GM21390 (cell line): Measurements from ENCODE around the gene RETREG1.
"Not testable (repeated sequence)": the region's sequence is repeated elsewhere in the genome, so short reads cannot be mapped to it uniquely, and the experiment has no call there.

ENCODE experiments used
- ATAC-seq: cut with Tn5 transposase; IDR thresholded peaks from one replicate; pipeline ENCODE4 v1.9.1; 2021; ENCODE audit not compliant: unreplicated experiment

The RETREG1 gene, protein sequence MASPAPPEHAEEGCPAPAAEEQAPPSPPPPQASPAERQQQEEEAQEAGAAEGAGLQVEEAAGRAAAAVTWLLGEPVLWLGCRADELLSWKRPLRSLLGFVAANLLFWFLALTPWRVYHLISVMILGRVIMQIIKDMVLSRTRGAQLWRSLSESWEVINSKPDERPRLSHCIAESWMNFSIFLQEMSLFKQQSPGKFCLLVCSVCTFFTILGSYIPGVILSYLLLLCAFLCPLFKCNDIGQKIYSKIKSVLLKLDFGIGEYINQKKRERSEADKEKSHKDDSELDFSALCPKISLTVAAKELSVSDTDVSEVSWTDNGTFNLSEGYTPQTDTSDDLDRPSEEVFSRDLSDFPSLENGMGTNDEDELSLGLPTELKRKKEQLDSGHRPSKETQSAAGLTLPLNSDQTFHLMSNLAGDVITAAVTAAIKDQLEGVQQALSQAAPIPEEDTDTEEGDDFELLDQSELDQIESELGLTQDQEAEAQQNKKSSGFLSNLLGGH

DNA sequence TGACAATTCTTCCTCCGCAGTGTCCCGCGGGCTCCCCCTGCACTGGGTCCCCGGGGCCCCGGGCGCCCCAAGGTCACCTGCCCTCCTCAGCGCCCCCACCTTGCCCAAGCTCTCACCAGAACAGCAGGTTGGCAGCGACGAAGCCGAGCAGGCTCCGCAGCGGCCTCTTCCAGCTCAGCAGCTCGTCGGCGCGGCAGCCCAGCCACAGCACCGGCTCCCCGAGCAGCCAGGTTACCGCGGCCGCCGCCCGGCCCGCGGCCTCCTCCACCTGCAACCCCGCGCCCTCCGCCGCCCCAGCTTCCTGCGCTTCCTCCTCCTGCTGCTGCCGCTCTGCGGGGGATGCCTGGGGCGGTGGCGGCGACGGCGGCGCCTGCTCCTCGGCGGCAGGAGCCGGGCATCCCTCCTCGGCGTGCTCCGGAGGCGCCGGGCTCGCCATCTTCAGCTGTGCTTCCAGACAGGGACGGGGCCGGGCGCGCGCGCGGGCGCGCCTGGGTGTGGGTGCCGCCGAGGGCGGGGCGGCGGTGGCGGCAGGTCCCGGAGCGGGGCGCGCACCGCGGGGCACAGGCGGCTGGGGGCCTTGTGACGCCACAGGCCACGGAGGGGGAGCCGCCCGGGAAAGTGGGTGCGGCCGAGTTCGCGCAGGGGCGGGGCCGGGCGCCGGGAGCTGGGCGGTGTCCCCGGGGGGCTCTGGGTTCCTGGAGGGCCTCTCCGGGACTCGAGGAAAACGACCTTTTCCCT lies at the start of gene RETREG1:
Gene RETREG1, minus strand, starts transcription at position 462 of the 738 bp plus-strand sequence. Its CDS starts 26 bp downstream, at position 436.
- peak; percentile 68 for ATAC-seq

DNA sequence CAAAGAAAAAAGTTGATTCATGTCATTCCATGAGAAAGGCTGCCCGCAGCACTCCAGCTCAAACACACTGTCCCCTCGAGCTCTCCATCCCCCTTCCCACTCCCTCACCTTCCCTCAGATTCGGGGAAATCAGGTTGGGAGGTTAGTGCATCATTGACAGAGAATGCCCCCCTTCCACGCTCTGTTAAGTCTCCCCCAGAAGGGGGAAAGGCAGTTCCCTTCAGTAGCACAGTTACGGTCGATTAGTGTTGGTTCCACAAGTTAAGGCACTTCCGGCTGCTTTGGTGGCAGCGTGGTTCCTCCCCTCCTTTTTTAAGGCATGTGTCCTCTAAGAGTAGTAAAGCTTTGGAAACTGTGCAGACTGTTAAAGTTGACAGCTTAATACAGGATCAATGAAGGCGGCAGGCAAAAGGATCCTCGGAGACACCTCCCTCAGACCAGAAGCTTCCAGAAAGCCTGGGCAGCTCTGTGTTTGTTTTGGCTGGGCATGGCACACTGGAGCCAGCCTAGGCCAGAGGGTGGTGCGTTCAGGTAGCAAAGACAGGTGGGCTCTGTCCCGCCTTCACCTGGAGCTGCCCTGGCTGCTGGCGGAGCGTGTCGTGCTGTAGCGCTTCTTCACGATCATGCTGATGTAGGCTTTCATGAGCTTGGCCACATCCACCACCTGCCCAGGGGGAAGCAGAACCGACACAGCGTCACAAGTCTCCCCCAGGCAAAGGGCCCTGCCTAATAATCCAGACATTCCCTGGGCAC lies 49.5 kb upstream of the RETREG1 start:
- no peak for ATAC-seq

DNA sequence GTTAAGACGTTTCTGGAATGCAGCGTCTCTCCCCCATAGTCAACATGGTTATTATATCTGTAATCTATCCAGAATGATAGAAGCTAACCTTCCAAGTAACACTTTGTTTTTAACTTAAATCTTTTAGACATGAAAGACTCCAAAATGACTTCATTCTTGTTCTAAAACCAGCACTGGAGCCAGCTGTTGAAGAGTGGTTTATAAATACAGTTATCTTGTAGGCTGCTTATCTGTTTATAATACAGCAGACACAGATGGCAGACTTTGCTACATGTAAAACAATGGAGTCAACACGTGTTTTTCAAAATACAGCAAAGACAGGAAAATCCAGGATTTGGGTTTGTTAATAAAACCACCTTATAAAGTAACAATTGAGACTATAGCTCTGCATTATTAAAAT lies 48.8 kb upstream of the RETREG1 start:
- ATAC-seq, result no peak

DNA sequence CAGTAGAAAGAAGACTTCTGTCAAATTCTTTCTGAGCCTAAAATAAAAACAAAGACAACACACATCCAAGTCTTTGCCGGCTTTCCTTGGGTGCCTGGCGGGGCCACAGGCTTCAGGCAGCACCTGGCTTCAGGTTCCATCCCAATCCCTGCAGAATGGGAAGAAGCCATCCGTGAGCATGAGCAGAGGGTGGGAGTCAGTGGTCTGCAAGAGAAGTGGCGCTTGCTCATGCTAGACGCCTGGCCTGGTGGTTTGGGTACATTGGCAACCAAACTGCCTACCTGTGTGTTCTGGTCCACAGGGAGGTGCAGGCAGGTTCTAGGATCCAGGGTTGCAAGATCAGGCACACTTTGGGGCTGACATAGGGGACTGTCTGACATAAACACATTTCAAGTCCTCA lies 47.6 kb upstream of the RETREG1 start:
- ATAC-seq, result no peak

DNA sequence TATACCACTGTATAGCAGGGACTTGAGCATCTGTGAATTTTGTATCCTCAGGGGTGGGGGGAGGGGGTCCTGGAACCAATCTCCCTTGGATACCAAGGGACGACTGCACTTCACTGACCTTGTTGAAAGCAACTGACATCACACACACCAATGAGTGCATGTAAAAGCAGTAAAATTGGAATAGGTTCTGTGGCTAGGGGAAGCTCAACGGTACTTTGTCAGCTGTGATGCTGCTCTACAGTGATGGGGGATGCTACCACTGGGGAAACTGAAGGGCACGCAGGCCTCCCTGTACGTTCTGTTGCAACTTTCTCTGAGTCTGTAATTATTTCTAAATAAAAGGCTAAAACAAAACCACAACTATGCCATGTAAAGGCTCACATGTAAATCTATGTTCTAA lies 47.0 kb upstream of the RETREG1 start:
- ATAC-seq, result no peak

DNA sequence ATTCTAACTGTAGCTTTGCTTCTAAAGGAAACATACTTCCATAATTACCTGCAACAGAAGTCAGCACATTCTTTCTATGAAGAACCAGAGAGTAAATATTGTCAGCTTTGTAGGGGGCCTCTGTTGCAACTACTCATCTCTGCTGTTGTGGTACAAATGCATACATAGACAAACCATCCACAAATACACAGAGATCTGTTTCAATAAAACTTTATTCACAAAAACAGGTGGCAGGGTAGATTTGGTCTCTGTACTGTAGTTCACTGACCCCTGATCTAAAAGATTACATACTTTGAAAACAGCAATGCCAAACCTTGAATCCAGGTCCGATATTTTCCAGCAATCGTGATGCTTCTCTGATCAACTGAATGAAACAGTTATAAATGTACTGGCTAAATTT lies 44.9 kb upstream of the RETREG1 start:
- no peak for ATAC-seq

DNA sequence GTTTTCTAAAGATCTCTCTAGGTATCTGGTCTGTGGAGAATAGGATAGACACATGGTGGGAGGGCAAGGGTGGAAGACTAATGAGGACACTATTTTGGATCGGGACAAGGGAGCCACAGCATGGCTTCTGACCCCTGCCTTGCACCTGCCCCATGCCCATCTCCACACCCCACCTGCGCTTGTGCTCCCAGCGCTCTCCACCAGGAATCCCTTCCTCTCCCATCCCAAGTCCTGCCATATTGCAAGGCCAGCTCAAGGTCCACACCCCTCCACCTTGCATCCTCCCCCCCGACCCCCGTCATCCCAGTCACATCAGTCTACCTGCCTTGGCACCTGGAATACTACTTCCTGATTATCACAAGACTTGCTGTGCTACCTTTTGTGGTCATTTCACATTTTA lies 44.2 kb upstream of the RETREG1 start:
- ATAC-seq, result no peak

DNA sequence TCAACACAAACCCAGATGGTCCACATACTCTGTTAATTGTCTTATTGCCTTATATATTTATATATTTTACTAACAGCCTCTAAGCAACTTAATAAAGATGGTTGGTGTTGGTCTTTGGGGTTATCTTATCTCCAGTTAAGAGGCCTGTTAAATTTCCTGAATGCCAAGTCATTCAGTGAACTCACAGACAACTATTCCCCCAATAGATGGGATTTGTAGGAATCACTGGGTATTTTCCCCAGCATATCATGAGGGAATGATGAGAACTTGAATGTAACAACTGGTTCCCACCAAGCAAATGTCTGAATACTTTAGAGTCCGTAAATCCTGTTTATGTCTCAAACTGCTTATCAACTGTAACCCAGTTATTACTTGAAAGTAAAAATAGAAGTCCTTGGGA lies 42.7 kb upstream of the RETREG1 start:
- no peak for ATAC-seq

DNA sequence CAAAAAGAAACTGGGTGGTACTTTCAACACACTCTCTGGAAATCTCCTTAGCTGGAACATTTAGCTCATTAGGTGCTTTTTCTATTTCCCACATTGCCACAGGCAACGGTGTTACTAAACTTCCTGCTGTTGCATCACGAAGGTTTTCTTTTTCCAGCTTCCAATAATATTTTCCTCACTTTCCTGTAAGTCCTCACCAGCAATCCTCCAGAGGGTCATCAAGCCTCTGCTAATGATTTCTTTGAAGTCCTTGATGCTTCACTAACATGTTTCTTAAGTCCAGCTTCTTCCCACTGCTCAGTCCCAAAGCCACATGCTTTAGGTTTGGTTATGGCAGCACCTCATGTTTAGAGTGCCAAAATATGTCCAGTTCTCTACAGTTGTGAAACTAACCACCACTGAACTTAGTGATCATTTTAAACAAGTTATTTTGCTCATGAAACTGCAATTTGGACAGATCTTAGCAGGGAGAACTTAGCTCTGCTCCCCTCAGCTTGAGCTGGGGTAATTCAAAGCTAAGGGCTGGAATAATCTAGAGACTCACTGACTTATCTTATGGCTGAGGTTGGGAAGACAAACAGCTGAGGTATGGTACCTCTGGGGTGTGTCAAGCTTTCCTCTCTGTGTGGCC lies 39.9 kb upstream of the RETREG1 start:
- no peak for ATAC-seq

DNA sequence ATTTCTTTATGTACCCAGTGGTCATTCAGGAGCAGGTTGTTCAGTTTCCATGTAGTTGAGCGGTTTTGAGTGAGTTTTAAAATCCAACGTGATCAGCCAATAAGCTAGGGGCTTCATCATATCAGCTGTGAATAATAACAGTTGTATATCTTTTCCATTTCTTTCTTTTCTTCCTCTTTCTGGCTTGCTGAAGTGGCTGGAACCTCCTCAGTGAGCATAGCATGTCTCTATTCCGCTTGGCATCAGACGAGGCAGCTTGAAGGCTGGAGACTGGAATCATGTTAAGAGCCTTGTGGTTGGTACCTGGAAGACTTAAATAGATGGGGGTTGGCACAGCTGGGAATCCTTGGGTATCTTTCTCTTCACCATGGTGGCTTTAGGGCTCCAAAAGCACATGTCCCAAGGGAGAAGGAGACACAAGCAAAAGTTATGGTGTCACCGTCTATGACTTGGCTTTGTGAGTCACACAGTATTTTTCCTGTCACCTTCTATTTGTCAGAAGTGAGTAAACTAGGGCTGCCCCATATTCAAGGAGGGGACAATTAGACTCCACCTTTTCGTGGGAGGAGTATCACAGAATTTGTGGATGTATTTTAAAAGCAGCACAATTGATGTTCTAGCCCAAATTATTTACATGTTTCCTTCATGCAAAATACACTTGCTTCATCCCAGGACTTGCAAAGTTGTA lies 38.0 kb upstream of the RETREG1 start:
- ATAC-seq, result no peak

DNA sequence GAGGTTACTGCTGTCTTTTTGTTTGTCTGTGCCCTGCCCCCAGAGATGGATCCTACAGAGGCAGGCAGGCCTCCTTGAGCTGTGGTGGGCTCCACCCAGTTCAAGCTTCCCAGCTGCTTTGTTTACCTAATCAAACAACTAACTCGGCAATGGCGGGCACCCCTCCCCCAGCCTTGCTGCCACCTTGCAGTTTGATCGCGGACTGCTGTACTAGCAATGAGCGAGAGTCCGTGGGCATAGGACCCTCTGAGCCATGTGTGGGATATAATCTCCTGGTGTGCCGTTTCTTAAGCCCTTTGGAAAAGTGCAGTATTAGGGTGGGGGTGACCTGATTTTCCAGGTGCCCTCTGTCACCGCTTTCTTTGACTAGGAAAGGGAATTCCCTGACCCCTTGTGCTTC lies 31.9 kb upstream of the RETREG1 start:
- ATAC-seq, result not testable (repeated sequence)

DNA sequence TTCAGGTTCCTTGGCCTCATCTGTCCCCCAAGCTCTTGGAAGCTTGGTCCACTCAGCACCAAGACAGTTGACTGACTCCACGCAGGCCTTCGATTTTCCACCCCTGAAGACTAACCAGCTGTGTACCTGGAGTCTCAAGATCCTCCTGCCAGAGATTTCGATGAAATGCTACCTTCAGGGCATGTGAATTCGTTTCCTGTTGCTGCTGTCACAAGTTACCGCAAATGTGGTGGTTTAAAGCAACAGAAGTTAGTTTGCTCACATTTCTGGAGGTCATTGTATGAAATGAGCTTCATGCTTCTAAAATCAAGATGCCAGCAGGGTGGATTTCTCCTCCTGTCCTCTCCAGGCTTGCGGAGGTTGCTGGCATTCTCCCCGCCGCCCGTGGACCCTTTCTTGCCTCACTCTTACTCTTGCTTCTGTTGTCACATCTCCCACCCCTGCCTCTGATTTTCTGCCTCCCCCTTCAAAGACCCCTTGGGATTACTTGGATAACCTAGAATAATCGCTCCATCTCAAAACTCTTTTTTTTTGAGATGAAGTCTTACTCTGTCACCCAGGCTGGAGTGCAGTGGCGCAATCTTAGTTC lies 27.6 kb upstream of the RETREG1 start:
- no peak for ATAC-seq

DNA sequence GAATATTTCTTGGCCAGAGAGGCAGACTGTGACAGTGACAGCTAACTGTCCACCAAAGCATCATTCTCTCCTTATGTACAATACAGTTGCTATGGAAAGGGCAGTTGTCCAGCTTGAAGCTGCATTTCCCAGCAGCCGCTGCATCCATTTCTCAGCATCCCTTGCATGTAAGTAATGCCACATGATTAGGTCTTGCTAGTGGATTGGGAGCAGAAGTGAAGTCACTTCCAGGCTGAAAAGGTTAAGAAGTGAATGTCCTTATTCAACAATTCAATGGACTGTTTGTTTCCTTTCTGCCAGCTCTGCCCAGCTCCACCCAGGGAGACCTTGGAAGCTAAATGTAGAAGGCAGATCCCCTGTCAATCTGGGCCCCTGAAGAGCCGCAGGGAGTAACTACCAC lies 26.1 kb upstream of the RETREG1 start:
- ATAC-seq, result no peak

DNA sequence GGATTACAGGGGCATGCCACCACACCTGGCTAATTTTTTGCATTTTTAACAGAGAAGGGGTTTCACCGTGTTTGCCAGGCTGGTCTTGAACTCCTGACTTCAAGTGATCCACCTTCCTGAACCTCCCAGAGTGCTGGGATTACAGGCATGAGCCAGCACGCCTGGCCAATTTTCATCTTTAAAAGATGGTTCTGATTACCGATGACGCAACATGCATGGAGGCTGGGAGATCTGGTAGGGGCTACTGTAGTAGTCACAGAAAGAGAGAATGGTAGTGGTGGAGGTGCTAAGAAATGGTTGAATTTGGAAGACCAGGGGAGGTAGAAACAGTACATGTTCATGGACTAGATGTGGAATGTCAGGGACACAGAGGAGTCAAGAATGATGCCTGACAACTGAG lies 22.4 kb upstream of the RETREG1 start:
- ATAC-seq, result no peak

DNA sequence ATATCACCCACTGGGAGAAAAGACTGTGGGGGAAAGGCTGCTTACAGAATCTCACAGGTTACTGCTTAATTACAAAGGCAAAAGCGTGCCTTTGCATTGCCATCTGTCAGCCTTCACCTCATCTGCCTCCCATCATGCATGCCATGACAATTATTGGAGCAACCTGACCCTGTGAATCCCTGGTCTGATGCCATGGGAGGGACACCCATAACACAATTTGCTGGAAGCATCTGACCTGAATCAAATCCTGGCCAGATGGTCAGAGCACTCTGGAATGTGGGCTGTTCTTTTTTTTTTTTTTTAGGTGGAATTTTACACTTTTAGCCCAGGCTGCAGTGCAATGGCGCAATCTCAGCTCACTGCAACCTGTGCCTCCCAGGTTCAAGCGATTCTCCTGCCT lies 11.6 kb upstream of the RETREG1 start:
- no peak for ATAC-seq

DNA sequence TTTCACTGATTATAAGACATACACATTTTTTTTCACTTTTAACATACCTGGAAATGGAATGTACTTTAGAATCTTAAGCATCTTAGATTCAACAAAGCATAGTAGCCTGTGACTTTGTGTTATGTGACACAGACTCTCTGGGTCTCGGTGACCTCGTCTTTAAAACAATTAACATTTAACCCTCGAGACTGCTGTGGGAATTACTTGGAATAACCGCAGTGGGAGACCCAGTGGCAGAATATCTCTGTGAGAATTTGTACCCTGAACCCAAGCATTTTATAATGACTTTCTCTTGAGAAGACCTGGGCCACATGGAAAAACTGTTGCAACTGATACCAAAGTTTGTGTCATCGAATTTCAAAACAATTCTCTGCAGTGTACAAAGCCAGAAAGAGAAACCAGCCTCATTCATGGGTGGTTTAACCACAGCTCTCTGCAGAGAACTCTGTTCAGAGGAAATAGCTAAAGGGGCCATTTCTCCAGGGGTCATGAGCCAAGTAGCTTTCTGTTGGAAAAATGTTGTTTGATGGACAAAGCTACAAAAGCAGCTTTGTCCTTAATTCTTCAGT lies 10.0 kb upstream of the RETREG1 start:
- peak; percentile 79 for ATAC-seq

DNA sequence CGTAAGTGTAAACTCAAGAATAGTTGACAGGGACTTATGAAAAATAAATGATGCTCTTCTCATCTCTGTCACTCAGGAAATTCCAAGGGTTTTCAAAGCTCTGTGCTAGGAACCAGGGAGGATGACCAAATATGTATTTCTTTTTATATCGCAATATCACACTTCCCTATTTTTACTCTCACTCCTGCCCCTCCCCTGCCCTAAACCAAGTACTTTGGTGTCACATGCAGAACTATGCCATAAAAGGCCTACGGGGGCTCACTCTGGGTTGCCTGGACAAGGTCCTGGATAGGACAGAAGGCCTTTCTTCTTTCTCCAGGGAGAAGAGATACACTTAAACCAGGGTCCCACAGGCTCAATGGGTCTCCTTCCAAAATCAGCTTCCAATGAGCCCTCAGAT lies 8.3 kb upstream of the RETREG1 start:
- no peak for ATAC-seq

DNA sequence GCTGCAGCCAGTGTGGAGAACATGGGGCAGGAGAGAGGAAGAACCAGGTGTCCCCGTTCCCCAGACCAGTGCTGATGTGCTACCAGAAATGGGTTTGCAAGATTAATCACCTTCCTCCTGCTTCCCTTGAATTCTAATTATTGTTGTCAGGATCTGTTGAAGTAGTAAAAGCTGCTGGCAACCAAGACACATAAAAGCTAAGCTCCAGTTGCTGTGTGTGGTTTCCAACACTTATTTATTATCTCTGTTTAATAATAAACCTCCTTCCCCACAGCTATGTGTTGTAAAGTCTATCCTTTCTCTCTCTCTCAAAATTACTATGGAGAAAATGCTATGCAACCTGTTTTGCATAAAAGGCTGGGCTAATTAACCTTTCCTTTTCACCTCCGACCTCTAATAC lies 2.3 kb upstream of the RETREG1 start:
- ATAC-seq, result no peak

DNA sequence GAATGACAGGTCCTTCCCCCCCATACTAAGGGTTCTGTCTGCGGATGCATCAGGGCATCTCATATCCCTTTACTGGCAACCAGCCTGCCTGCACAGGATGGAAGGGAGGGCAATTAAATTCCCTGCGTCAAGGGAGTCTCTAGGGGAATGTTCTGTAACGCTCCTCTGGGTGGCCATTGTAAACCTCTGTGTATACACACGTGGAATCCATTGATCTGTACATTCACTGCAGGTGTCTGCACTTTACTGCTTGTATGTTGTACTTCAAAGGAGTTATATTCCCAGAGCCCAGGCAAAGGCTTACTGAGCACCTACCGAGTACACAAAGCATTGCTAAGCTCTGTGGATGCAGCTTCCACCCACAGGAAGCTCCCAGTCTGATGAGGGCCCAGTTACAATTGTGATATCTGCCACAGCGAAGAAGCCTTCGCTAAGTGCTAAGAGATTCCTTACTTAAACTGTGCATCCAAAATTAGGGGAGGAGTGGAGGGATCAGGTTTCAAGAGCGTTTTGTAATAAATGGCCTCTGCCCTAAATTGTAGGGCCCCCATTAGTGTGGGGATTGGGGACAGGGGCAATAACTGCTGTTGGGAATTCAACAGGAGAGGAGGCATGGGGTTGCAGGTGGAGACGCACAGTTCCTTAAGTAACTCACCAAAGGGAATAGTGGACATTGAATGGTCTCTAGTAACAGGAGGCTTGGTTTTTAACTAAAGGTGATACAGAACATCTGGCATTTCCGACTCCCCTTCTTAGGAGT lies 1.5 kb upstream of the RETREG1 start:
- no peak for ATAC-seq
